ENCODE results near the gene CTNND2.

Gene CTNND2

GRCh38 chr5:11509793-11510192 is 394.5 kb downstream of the CTNND2 start:
- DNase-seq = no peak

GRCh38 chr5:11507156-11507910 is 396.9 kb downstream of the CTNND2 start:
- no peak for DNase-seq

DNA sequence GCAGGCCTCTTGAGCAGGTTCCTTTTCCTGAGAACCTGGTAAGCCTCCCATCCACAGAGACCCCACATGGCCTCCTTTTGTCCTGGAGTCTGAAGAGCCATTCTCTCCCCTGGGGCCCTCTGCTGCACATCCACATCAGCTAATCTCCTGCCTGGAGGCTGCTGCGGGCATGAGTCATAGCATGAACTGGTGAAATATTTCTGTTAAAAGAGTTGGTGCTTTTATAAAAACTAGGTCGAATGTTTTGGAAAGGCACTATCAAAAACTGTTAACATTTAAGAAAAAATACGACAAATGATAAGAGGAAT is 399.4 kb downstream of the CTNND2 start:
- DNase-seq = no peak

DNA sequence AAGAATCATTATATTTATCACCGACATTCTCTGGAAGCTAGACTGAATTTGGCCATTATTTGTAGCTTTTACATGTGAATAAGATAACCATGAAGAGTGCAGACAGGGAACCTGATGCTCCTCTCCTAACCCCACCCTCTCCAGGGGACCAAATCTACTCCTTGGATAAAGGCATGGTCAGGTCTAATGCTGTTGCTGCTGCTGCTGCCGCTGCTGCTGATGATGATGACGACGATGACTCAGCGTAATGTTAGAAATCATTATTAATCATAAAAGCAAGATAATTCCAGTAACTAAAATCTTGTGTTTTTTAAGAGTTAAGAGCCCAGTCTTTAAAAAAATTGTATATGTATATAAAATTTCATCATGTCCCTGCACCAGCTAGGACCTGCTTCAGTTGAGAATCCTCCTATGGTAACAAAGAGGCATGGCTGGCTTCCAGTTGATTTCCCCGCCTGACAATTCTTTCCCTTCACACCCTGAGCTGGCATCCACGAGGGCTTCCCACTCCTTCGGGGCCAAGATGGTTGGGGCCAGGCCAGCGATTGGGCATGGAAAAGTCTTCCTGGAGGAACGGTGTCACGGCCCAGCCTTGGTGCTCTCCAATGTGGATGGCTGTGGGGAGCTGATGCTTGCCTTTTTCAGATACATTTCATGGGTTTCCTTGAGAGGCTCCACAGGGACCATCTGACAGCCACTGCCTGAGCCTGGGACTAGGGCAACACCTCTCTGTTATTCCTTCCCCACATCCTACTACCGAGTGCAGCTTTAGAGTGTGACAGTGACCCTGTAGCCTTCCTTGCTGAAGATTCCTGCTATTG is 400.0 kb downstream of the CTNND2 start:
- no peak for DNase-seq

GRCh38 chr5:11502783-11503182 is 401.5 kb downstream of the CTNND2 start:
- no peak for DNase-seq

DNA sequence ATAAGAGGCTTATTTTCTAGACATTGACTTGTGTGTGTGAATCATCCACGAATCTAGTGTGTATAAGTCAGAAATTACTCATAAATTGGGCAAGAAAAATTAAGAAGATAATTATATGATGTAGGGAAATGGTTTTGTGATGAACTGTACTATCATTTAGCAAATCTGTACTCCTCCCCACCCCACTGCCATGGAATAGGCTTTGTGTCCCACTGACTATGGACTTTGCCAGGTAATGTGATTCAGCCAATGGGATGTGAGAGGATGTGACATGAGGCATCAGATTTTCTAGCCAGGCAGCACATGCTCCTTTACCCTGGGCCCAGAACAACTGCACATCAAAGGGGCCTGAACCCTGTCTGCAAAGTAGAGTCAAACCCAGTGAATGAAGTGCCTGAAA is 406.6 kb downstream of the CTNND2 start:
- no peak for DNase-seq

DNA sequence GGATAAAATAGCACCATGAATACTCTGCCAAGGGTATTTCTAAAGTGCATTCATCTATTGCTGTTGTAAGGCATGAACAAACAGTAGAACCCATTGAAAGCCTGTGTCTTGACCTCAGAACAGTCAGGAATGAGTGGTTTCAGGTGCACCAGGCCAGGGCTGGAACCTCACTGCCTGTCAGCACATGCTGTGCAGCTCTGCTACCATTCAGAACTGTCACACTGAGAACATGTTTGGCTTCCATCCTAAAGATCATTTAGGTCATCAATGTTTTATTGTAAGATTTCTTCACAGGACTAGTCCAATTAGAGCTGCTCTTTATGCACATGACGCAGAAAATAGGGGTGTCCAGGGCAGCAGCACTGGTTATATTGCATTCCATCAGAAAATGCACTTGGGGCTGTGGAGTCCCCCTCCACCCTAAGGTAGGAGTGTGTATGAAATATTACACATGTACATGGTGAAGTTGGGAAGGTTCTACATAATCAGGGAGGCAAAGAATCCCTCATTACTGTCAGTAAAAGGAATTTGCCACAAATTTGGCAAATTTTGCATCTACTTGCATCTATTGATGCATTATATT is 408.0 kb downstream of the CTNND2 start:
- DNase-seq = no peak

- no peak for DNase-seq
These were observed 409.9 kb downstream of the CTNND2 start for GRCh38 chr5:11494340-11494739.

- no peak for DNase-seq
These were observed 412.7 kb downstream of the CTNND2 start for GRCh38 chr5:11491404-11492075.

DNA sequence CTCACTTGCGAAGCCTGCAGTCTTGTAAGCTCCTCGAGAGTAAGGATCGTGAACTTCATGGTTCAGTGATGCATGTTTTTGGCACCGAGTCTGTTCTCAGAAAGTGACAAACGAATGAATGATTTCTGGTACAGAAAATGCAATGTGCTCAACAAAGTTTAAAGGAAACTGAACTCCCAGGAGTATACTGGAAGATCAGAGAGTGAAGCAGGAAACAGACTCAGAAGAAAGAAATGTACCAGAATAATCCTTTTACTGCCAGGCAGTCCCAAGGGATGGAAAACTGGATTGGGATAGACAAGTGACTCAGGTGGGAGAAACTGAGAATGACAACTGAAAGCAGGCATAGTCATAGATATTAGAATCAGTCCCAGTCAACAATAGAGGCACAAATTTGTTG is 420.6 kb downstream of the CTNND2 start:
- no peak for DNase-seq

- DNase-seq = no peak
These were observed 422.2 kb downstream of the CTNND2 start for GRCh38 chr5:11482011-11482410.

- DNase-seq = no peak
These were observed 426.5 kb downstream of the CTNND2 start for GRCh38 chr5:11477786-11478185.

DNA sequence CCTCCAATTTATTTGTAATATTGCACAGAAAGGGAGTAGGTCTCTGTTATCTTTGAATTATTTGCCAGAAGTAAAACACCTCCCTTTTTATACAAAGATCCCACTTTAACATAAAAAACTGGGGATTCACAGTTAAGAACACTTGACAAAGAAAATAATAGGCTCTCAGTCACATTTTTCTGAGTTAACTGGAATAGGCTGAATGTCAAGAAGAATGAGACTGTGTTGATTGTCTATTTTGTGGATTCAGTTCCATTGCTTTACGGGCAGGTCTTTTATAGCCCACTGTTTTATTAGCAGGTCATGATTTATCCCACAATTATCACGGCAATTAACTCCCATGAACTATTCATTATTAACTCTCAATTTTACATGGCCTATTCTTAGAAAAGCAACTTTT is 427.4 kb downstream of the CTNND2 start:
- no peak for DNase-seq

GRCh38 chr5:11468334-11469039 is 435.8 kb downstream of the CTNND2 start:
- no peak for DNase-seq

- DNase-seq = no peak
These were observed 436.7 kb downstream of the CTNND2 start for GRCh38 chr5:11467588-11467987.

- no peak for DNase-seq
These were observed 444.5 kb downstream of the CTNND2 start for GRCh38 chr5:11459716-11460115.

- DNase-seq = no peak
These were observed 448.7 kb downstream of the CTNND2 start for GRCh38 chr5:11455505-11455904.

- DNase-seq = no peak
These were observed 451.4 kb downstream of the CTNND2 start for GRCh38 chr5:11452852-11453251.

GRCh38 chr5:11449966-11450365 is 454.3 kb downstream of the CTNND2 start:
- no peak for DNase-seq

- DNase-seq = no peak
These were observed 455.0 kb downstream of the CTNND2 start for GRCh38 chr5:11449217-11449616.

GRCh38 chr5:11443831-11444230 is 460.4 kb downstream of the CTNND2 start:
- DNase-seq = peak; percentile 50

GRCh38 chr5:11432116-11432515 is 472.1 kb downstream of the CTNND2 start:
- no peak for DNase-seq

DNA sequence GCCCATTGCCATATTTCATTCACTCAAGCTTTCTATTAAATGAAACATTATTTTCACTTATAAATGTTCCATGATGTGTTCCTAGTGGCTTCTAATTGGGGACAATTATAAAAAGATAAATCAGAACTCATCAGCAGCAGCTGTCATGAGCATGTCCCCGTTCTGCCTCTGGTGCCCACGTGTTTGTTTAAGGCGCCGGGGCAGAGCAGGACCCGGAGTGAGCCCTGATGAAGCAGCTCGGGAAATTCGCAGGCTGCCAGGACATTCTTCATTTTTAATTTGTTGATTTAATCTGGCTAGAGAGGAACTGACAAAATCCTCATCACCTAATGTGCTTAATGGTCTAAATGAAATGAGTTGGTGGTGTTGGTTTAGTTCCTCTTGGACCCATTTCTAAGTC is 475.0 kb downstream of the CTNND2 start:
- no peak for DNase-seq
